Endothelial cell of umbilical vein (primary cell): ENCODE results near the gene RECK.
"Not testable (repeated sequence)": the region's sequence is repeated elsewhere in the genome, so short reads cannot be mapped to it uniquely, and the experiment has no call there.

Experiments used
- EZH2 ChIP-seq: IDR thresholded peaks from 2 replicates; pipeline ENCODE4 v1.6.1; 2012; ENCODE audit warnings: borderline replicate concordance, low read depth, mild to moderate bottlenecking, moderate library complexity, low read length, inconsistent platforms; ENCODE audit not compliant: severe bottlenecking
- FOS ChIP-seq: IDR thresholded peaks from 2 replicates; pipeline ENCODE4 v1.6.1; 2011; ENCODE audit warnings: mild to moderate bottlenecking, low read length, moderate library complexity, borderline replicate concordance; ENCODE audit not compliant: insufficient read depth
- TF ChIP-seq, protein P1 (sequence below), 2 donors: IDR thresholded peaks; 1 replicate in 1 of 2; 2 replicates in 1 of 2; pipeline ENCODE4 v1.5.1; 2011; ENCODE audit warnings: low read length in 2 of 2, mild to moderate bottlenecking in 2 of 2, moderate library complexity in 2 of 2, control low read depth in 1 of 2, inconsistent platforms in 1 of 2, low read depth in 1 of 2; ENCODE audit not compliant: insufficient read depth in 1 of 2; ENCODE audit errors: extremely low read depth in 1 of 2
- TF ChIP-seq, protein P2 (sequence below): IDR thresholded peaks from 2 replicates; pipeline ENCODE4 v1.6.1; 2011; ENCODE audit not compliant: insufficient read depth, insufficient read length

DNA sequence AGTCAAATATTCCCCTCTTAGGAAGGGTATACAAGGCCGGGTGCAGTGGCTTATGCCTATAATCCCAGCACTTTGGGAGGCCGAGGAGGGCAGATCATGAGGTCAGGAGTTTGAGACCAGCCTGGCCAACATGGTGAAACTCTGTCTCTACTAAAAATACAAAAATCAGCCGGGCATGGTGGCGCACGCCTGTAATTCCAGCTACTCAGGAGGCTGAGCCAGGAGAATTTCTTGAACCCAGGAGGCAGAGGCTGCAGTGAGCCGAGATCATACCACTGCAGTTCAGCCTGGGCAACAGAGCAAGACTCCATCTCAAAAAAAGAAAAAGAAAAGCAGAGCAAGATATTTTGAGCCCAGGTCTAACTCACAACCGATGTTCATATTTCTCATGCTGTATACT lies 95.0 kb downstream of the RECK start:
- not testable (repeated sequence) for TF ChIP-seq EZH2, FOS
- TF ChIP-seq, protein P1, sequence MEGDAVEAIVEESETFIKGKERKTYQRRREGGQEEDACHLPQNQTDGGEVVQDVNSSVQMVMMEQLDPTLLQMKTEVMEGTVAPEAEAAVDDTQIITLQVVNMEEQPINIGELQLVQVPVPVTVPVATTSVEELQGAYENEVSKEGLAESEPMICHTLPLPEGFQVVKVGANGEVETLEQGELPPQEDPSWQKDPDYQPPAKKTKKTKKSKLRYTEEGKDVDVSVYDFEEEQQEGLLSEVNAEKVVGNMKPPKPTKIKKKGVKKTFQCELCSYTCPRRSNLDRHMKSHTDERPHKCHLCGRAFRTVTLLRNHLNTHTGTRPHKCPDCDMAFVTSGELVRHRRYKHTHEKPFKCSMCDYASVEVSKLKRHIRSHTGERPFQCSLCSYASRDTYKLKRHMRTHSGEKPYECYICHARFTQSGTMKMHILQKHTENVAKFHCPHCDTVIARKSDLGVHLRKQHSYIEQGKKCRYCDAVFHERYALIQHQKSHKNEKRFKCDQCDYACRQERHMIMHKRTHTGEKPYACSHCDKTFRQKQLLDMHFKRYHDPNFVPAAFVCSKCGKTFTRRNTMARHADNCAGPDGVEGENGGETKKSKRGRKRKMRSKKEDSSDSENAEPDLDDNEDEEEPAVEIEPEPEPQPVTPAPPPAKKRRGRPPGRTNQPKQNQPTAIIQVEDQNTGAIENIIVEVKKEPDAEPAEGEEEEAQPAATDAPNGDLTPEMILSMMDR (IDR thresholded peaks at IDR 0.05; ENCODE audit: extremely low read depth in 1 of 2, insufficient read depth in 1 of 2, low read depth in 1 of 2, low read length in 2 of 2): not testable (repeated sequence)
- TF ChIP-seq, protein P2, sequence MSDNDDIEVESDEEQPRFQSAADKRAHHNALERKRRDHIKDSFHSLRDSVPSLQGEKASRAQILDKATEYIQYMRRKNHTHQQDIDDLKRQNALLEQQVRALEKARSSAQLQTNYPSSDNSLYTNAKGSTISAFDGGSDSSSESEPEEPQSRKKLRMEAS: not testable (repeated sequence)
